Endothelial cell of umbilical vein (primary cell): ENCODE measurements around the gene STYK1. TPM values are rescaled to one million over a fixed set of nuclear protein-coding genes. Genes with fewer than 3 reads are reported as not detected.

ENCODE experiments used
- BruUV-seq: library from RNA; stranded (reverse); fragments of 400-500 nt; replicated peaks from 2 replicates; lab custom pipeline; 2021; lab: Mats Ljungman, UMichigan
- CTCF ChIA-PET: fragments of 300-600, 350-600 bp; sonication (Branson Sonifier 250); formaldehyde crosslinking; loops from one replicate; lab custom pipeline; 2021; ENCODE audit warnings: antibody characterized with exemption, inconsistent platforms; lab: Charles Lee
- POLR2A ChIA-PET: fragments of 300-600, 350-600 bp; sonication (Branson Sonifier 250); formaldehyde crosslinking; loops from one replicate; lab custom pipeline; 2021; ENCODE audit warnings: antibody characterized with exemption, inconsistent platforms; lab: Charles Lee
- DNase-seq: peaks from one replicate; pipeline ENCODE4 v3.0.0-alpha.2; 2011; ENCODE audit warnings: low read depth, low spot score
- FAIRE-seq: peaks from 2 replicates; lab custom pipeline; 2011; peaks lifted over from hg19 to GRCh38; lab: Jason Lieb, UNC
- H2AFZ ChIP-seq: 2 replicates; pipeline ENCODE4 v1.6.0; 2012; ENCODE audit warnings: low read depth, low read length, control low read depth, inconsistent platforms
- H3K27ac ChIP-seq: 2 replicates; pipeline ENCODE4 v1.5.1; 2011; ENCODE audit warnings: low read depth, mild to moderate bottlenecking, control low read depth, low read length, moderate library complexity; ENCODE audit not compliant: insufficient read depth
- H3K27me3 ChIP-seq, 2 experiments: 2 replicates each; pipeline versions ENCODE4 v1.6.0 to v1.6.1; 2011; ENCODE audit warnings: low read length in 2 of 2, mixed read lengths in 1 of 2; ENCODE audit not compliant: control insufficient read depth in 2 of 2, insufficient read depth in 2 of 2
- H3K36me3 ChIP-seq, 2 experiments: 2 replicates in 1 of 2; 3 replicates in 1 of 2; pipeline ENCODE4 v1.5.1; 2011; ENCODE audit warnings: low read length in 2 of 2, mild to moderate bottlenecking in 1 of 2, moderate library complexity in 1 of 2; ENCODE audit not compliant: control insufficient read depth in 2 of 2, insufficient read depth in 2 of 2; ENCODE audit errors: extremely low read depth in 1 of 2
- H3K4me1 ChIP-seq: 3 replicates; pipeline ENCODE4 v1.5.1; 2011; ENCODE audit warnings: mild to moderate bottlenecking, low read length; ENCODE audit not compliant: control insufficient read depth, insufficient read depth; ENCODE audit errors: extremely low read depth
- H3K4me2 ChIP-seq: 2 replicates; pipeline ENCODE4 v1.6.1; 2011; ENCODE audit warnings: low read length, control low read depth, mixed read lengths; ENCODE audit not compliant: insufficient read depth
- H3K4me3 ChIP-seq, 3 experiments: fragments of 200-600 bp in 1 of 3; sonication (generic), shearing (Covaris generic) in 1 of 3; replicated peaks in 1 of 3; 2 replicates each; pipeline ENCODE4 v1.5.1; 2011 to 2016; ENCODE audit warnings: control low read depth in 3 of 3, low read length in 3 of 3, mild to moderate bottlenecking in 2 of 3, inconsistent platforms in 1 of 3, low read depth in 1 of 3, moderate library complexity in 1 of 3; ENCODE audit not compliant: insufficient read depth in 1 of 3
- H3K79me2 ChIP-seq: 2 replicates; pipeline ENCODE4 v1.6.0; 2012; ENCODE audit warnings: low read length, inconsistent platforms; ENCODE audit not compliant: control insufficient read depth, insufficient read depth
- H3K9ac ChIP-seq: replicated peaks from 2 replicates; pipeline ENCODE3; 2011; ENCODE audit warnings: low read length, control low read depth; ENCODE audit not compliant: insufficient read depth; ENCODE audit errors: extremely low read depth
- H3K9me1 ChIP-seq: replicated peaks from 3 replicates; pipeline ENCODE4 v1.6.0; 2011; ENCODE audit warnings: mild to moderate bottlenecking, low read length; ENCODE audit not compliant: control insufficient read depth, insufficient read depth; ENCODE audit errors: extremely low read depth
- H3K9me3 ChIP-seq: replicated peaks from 2 replicates; pipeline ENCODE4 v1.5.1; 2012; ENCODE audit warnings: low read length, inconsistent platforms; ENCODE audit not compliant: control insufficient read depth, insufficient read depth
- H4K20me1 ChIP-seq: replicated peaks from 2 replicates; pipeline ENCODE3; 2011; ENCODE audit warnings: mild to moderate bottlenecking, low read length; ENCODE audit not compliant: control insufficient read depth, insufficient read depth; ENCODE audit errors: extremely low read depth
- GATA2 ChIP-seq: IDR thresholded peaks from 2 replicates; pipeline ENCODE4 v1.7.0; 2011; ENCODE audit warnings: low read depth, mild to moderate bottlenecking, moderate library complexity, mixed read lengths, low read length; ENCODE audit not compliant: insufficient read length, insufficient read depth
- JUN ChIP-seq: IDR thresholded peaks from 2 replicates; pipeline ENCODE4 v1.6.1; 2011; ENCODE audit warnings: borderline replicate concordance, low read depth; ENCODE audit not compliant: insufficient read length, insufficient read depth
- POLR2A ChIP-seq: IDR thresholded peaks from 2 replicates; pipeline ENCODE4 v1.6.1; 2012; ENCODE audit warnings: low read depth, mild to moderate bottlenecking, control low read depth, low read length
- dilution Hi-C: fragments of 300-500 bp; cut with MboI; formaldehyde crosslinking; loops from one replicate; pipeline ENCODE4 v1.15.0; 2019; ENCODE audit warnings: low sequenced_read_pairs; ENCODE audit not compliant: extremely low pct_ligation_motif_present
- intact Hi-C: fragments of 100-400 bp; cut with micrococcal nuclease; formaldehyde crosslinking; loops from one replicate; pipeline ENCODE4 v1.10.0; 2022
- polyA plus RNA-seq, 4 experiments: library from polyadenylated mRNA; depleted of rRNA in 3 of 4; stranded (reverse) in 3 of 4; unstranded in 1 of 4; fragments of >200 nt; gene quantifications; 2 replicates each; pipeline versions ENCODE4 v1.2.1 to v1.2.3, GENCODE V29; 2011 to 2012; ENCODE audit warnings: missing spikeins in 1 of 4
- total RNA-seq: library from RNA; stranded (reverse); gene quantifications from 2 replicates; pipeline ENCODE4 v1.2.3, GENCODE V29; 2021
- TF ChIP-seq, protein P1 (sequence below), 2 donors: IDR thresholded peaks; 1 replicate in 1 of 2; 2 replicates in 1 of 2; pipeline ENCODE4 v1.5.1; 2011; ENCODE audit warnings: low read length in 2 of 2, mild to moderate bottlenecking in 2 of 2, moderate library complexity in 2 of 2, control low read depth in 1 of 2, inconsistent platforms in 1 of 2, low read depth in 1 of 2; ENCODE audit not compliant: insufficient read depth in 1 of 2; ENCODE audit errors: extremely low read depth in 1 of 2

Gene STYK1
- total and polyA plus RNA-seq, 2 donors (not counting 3 experiments of a cell fraction or from before 2014, with no cell fraction given): 7.7 to 15.2 TPM

DNA sequence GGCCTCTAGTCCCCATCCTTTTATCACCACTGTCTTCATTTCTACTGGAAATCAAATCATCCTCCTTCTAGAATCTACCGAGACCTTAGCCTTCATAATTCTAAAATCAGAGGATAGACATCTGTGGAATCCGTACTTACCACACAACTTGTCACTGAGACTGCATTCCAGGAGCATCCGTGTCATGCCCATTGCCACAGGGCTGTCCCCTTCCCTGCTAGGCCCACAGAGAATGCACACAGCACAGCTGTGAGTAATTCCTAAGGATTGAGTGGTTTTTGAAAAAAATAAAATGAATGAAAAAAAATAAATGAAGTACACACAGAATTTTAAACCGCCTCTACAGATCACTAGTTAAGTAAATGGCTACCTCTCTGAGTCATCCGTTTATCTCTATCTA, 39.4 kb downstream of the STYK1 start:
- Histone ChIP-seq H3K36me3 (peaks cover 6 to 23% of the 10 kb centered on the region in 2 experiments), H3K4me3 (no peak overlapping the region), H3K4me2 (no peak overlapping the region), H3K79me2 (peaks cover 16% of the 10 kb centered on the region), H2AFZ (no peak overlapping the region), H3K27ac (no peak overlapping the region), H3K9me3 (no peaks in the 10 kb centered on the region), H3K9me1 (no peaks in the 10 kb centered on the region), H3K9ac (no peak overlapping the region), H4K20me1 (no peaks in the 10 kb centered on the region), H3K4me1 (peaks cover 3% of the 10 kb centered on the region), H3K27me3 (no peaks in the 10 kb centered on the region)
- ChIA-PET CTCF (no interaction called here), POLR2A (no interaction called here)
- BruUV-seq: no TSS peak
- DNase-seq (no peak), FAIRE-seq (no peak)
- dilution Hi-C loops (no loop called here), intact Hi-C loops (no loop called here)
- TF ChIP-seq JUN (no peak), POLR2A (no peak)
- TF ChIP-seq, protein P1, sequence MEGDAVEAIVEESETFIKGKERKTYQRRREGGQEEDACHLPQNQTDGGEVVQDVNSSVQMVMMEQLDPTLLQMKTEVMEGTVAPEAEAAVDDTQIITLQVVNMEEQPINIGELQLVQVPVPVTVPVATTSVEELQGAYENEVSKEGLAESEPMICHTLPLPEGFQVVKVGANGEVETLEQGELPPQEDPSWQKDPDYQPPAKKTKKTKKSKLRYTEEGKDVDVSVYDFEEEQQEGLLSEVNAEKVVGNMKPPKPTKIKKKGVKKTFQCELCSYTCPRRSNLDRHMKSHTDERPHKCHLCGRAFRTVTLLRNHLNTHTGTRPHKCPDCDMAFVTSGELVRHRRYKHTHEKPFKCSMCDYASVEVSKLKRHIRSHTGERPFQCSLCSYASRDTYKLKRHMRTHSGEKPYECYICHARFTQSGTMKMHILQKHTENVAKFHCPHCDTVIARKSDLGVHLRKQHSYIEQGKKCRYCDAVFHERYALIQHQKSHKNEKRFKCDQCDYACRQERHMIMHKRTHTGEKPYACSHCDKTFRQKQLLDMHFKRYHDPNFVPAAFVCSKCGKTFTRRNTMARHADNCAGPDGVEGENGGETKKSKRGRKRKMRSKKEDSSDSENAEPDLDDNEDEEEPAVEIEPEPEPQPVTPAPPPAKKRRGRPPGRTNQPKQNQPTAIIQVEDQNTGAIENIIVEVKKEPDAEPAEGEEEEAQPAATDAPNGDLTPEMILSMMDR (IDR thresholded peaks at IDR 0.05; ENCODE audit: extremely low read depth in 1 of 2, insufficient read depth in 1 of 2, low read depth in 1 of 2, low read length in 2 of 2): no peak

DNA sequence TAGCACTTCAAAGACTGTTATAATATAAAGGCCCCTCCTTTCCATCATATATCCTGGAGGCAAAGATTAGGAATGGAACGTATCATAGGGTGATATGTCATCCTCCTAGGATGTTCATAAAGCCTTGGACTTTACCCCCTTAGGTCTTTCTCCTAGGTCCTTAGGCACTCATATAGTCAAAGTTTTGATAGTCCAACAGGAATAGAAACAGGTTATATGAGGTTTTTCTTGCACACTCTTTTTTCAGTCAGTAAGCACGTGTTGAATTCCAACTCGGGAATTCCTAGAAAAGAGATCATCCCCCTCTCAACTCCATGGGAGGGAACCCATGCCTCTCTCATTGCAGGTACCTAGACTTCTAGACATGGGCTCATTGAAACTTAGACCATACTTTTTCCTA, 40.3 kb downstream of the STYK1 start:
- no peak overlapping the region for H3K4me2 ChIP-seq
- H3K27me3 ChIP-seq: no peaks in the 10 kb centered on the region
- H3K9me1 ChIP-seq: no peaks in the 10 kb centered on the region
- no peaks in the 10 kb centered on the region for H4K20me1 ChIP-seq
- H3K4me1 ChIP-seq: no peaks in the 10 kb centered on the region
- H3K4me3 ChIP-seq: no peak overlapping the region
- ChIA-PET CTCF (no interaction called here), POLR2A (no interaction called here)
- BruUV-seq: no TSS peak
- peaks cover 10% of the 10 kb centered on the region for H3K79me2 ChIP-seq
- H3K9ac ChIP-seq: no peak overlapping the region
- DNase-seq (no peak), FAIRE-seq (no peak)
- no peaks in the 10 kb centered on the region for H3K9me3 ChIP-seq
- H3K27ac ChIP-seq: no peak overlapping the region
- dilution Hi-C loops (no loop called here), intact Hi-C loops (no loop called here)
- TF ChIP-seq GATA2: no peak
- no peak overlapping the region for H2AFZ ChIP-seq
- peaks cover 6 to 22% of the 10 kb centered on the region in 2 experiments for H3K36me3 ChIP-seq
